ENCODE measurements around the gene MCFD2. TPM values are rescaled to one million over a fixed set of nuclear protein-coding genes. Genes with fewer than 3 reads are reported as not detected.
A peak's percentile ranks its signal among the peaks of the same experiment; 100 is the strongest.
"Not testable (repeated sequence)": the region's sequence is repeated elsewhere in the genome, so short reads cannot be mapped to it uniquely, and the experiment has no call there.

Gene MCFD2
- polyA plus RNA-seq, 4 donors, result 20.8 to 71.1 (median 33.2) TPM

GRCh38 chr2:46875962-46876689 lies 39.5 kb downstream of the MCFD2 start:
- H3K36me3 ChIP-seq (ENCODE audit: control insufficient read depth in 3 of 3, insufficient read depth in 2 of 3, low read depth in 1 of 3, low read length in 3 of 3); DNase-seq; H3K4me1 ChIP-seq (ENCODE audit: control insufficient read depth in 3 of 3, insufficient read depth in 2 of 3, low read depth in 1 of 3, low read length in 2 of 3); H3K27me3 ChIP-seq (ENCODE audit: control insufficient read depth in 3 of 3, insufficient read depth in 3 of 3, low read length in 3 of 3); H3K9me3 ChIP-seq (ENCODE audit: control insufficient read depth in 2 of 2, insufficient read depth in 1 of 2, low read depth in 1 of 2, low read length in 1 of 2); H3K4me3 ChIP-seq (ENCODE audit: low read depth in 1 of 3, low read length in 3 of 3); FAIRE-seq; H3K27ac ChIP-seq (ENCODE audit: low read depth in 1 of 3, low read length in 2 of 3): not testable (repeated sequence)
- 73 to 89% (median 79%) methylated on average over 5 of the region's 5 CpGs for WGBS, 3 donors

GRCh38 chr2:46875226-46875899 lies 40.2 kb downstream of the MCFD2 start:
- Histone ChIP-seq H3K4me1 (ENCODE audit: control insufficient read depth in 3 of 3, insufficient read depth in 2 of 3, low read depth in 1 of 3, low read length in 2 of 3) (no peaks in the 10 kb centered on the region), H3K36me3 (ENCODE audit: control insufficient read depth in 3 of 3, insufficient read depth in 2 of 3, low read depth in 1 of 3, low read length in 3 of 3) (no peaks in the 10 kb centered on the region), H3K4me3 (ENCODE audit: low read depth in 1 of 3, low read length in 3 of 3) (no peak overlapping the region), H3K27ac (ENCODE audit: low read depth in 1 of 3, low read length in 2 of 3) (no peak overlapping the region), H3K9me3 (ENCODE audit: control insufficient read depth in 2 of 2, insufficient read depth in 1 of 2, low read depth in 1 of 2, low read length in 1 of 2) (no peaks in the 10 kb centered on the region), H3K27me3 (ENCODE audit: control insufficient read depth in 3 of 3, insufficient read depth in 3 of 3, low read length in 3 of 3) (no peaks in the 10 kb centered on the region)
- 83 to 89% (median 83%) methylated on average over 8 of the region's 8 CpGs for WGBS, 3 donors
- no peak for FAIRE-seq
- DNase-seq, result no peak

- no peak for FAIRE-seq
- peak overlapping the region in 1 of 3 donors; percentile 59 for H3K27ac ChIP-seq (ENCODE audit: low read depth in 1 of 3, low read length in 2 of 3)
- no peaks in the 10 kb centered on the region for H3K27me3 ChIP-seq (ENCODE audit: control insufficient read depth in 3 of 3, insufficient read depth in 3 of 3, low read length in 3 of 3)
- no peak for DNase-seq
- H3K9me3 ChIP-seq (ENCODE audit: control insufficient read depth in 2 of 2, insufficient read depth in 1 of 2, low read depth in 1 of 2, low read length in 1 of 2), result no peaks in the 10 kb centered on the region
- WGBS, 3 donors, result 83 to 87% (median 87%) methylated on average over 10 of the region's 10 CpGs
- H3K36me3 ChIP-seq (ENCODE audit: control insufficient read depth in 3 of 3, insufficient read depth in 2 of 3, low read depth in 1 of 3, low read length in 3 of 3), result no peaks in the 10 kb centered on the region
- H3K4me3 ChIP-seq (ENCODE audit: low read depth in 1 of 3, low read length in 3 of 3), result no peak overlapping the region
- no peaks in the 10 kb centered on the region for H3K4me1 ChIP-seq (ENCODE audit: control insufficient read depth in 3 of 3, insufficient read depth in 2 of 3, low read depth in 1 of 3, low read length in 2 of 3)
Measured at GRCh38 chr2:46874236-46874929, 41.2 kb downstream of the MCFD2 start.

- Histone ChIP-seq H3K36me3 (ENCODE audit: control insufficient read depth in 3 of 3, insufficient read depth in 2 of 3, low read depth in 1 of 3, low read length in 3 of 3) (no peaks in the 10 kb centered on the region), H3K27ac (ENCODE audit: low read depth in 1 of 3, low read length in 2 of 3) (peak overlapping the region in 1 of 3 donors; percentile 59), H3K4me1 (ENCODE audit: control insufficient read depth in 3 of 3, insufficient read depth in 2 of 3, low read depth in 1 of 3, low read length in 2 of 3) (no peaks in the 10 kb centered on the region), H3K27me3 (ENCODE audit: control insufficient read depth in 3 of 3, insufficient read depth in 3 of 3, low read length in 3 of 3) (no peaks in the 10 kb centered on the region), H3K9me3 (ENCODE audit: control insufficient read depth in 2 of 2, insufficient read depth in 1 of 2, low read depth in 1 of 2, low read length in 1 of 2) (no peaks in the 10 kb centered on the region), H3K4me3 (ENCODE audit: low read depth in 1 of 3, low read length in 3 of 3) (no peak overlapping the region)
- no peak for FAIRE-seq
- 9 to 31% (median 20%) methylated on average over 5 of the region's 5 CpGs for WGBS, 3 donors
- DNase-seq, result peak; percentile 52 to 85
Measured at GRCh38 chr2:46873604-46874068, 42.0 kb downstream of the MCFD2 start.

GRCh38 chr2:46872902-46873603 lies 42.6 kb downstream of the MCFD2 start:
- no peak for FAIRE-seq
- 93 to 95% (median 95%) methylated on average over 4 of the region's 4 CpGs for WGBS, 3 donors
- no peak for DNase-seq
- H3K27ac ChIP-seq (ENCODE audit: low read depth in 1 of 3, low read length in 2 of 3), result peak overlapping the region in 1 of 3 donors; percentile 59
- no peaks in the 10 kb centered on the region for H3K9me3 ChIP-seq (ENCODE audit: control insufficient read depth in 2 of 2, insufficient read depth in 1 of 2, low read depth in 1 of 2, low read length in 1 of 2)
- no peak overlapping the region for H3K4me3 ChIP-seq (ENCODE audit: low read depth in 1 of 3, low read length in 3 of 3)
- no peaks in the 10 kb centered on the region for H3K27me3 ChIP-seq (ENCODE audit: control insufficient read depth in 3 of 3, insufficient read depth in 3 of 3, low read length in 3 of 3)
- no peaks in the 10 kb centered on the region for H3K36me3 ChIP-seq (ENCODE audit: control insufficient read depth in 3 of 3, insufficient read depth in 2 of 3, low read depth in 1 of 3, low read length in 3 of 3)
- H3K4me1 ChIP-seq (ENCODE audit: control insufficient read depth in 3 of 3, insufficient read depth in 2 of 3, low read depth in 1 of 3, low read length in 2 of 3), result no peaks in the 10 kb centered on the region

GRCh38 chr2:46871976-46872381 lies 43.6 kb downstream of the MCFD2 start:
- Histone ChIP-seq H3K27ac (ENCODE audit: low read depth in 1 of 3, low read length in 2 of 3) (no peak overlapping the region), H3K9me3 (ENCODE audit: control insufficient read depth in 2 of 2, insufficient read depth in 1 of 2, low read depth in 1 of 2, low read length in 1 of 2) (no peaks in the 10 kb centered on the region), H3K27me3 (ENCODE audit: control insufficient read depth in 3 of 3, insufficient read depth in 3 of 3, low read length in 3 of 3) (no peaks in the 10 kb centered on the region), H3K4me1 (ENCODE audit: control insufficient read depth in 3 of 3, insufficient read depth in 2 of 3, low read depth in 1 of 3, low read length in 2 of 3) (no peaks in the 10 kb centered on the region), H3K36me3 (ENCODE audit: control insufficient read depth in 3 of 3, insufficient read depth in 2 of 3, low read depth in 1 of 3, low read length in 3 of 3) (no peaks in the 10 kb centered on the region), H3K4me3 (ENCODE audit: low read depth in 1 of 3, low read length in 3 of 3) (no peak overlapping the region)
- FAIRE-seq, result no peak
- no peak for DNase-seq
- 93 to 96% (median 95%) methylated on average over 6 of the region's 6 CpGs for WGBS, 3 donors

- DNase-seq (no peak), FAIRE-seq (no peak)
- no peaks in the 10 kb centered on the region for H3K27me3 ChIP-seq (ENCODE audit: control insufficient read depth in 3 of 3, insufficient read depth in 3 of 3, low read length in 3 of 3)
- no peaks in the 10 kb centered on the region for H3K36me3 ChIP-seq (ENCODE audit: control insufficient read depth in 3 of 3, insufficient read depth in 2 of 3, low read depth in 1 of 3, low read length in 3 of 3)
- H3K4me3 ChIP-seq (ENCODE audit: low read depth in 1 of 3, low read length in 3 of 3), result no peak overlapping the region
- peaks cover 0 to 7% of the 10 kb centered on the region in 2 donors for H3K9me3 ChIP-seq (ENCODE audit: control insufficient read depth in 2 of 2, insufficient read depth in 1 of 2, low read depth in 1 of 2, low read length in 1 of 2)
- WGBS, 3 donors, result 76 to 84% (median 81%) methylated on average over 8 of the region's 8 CpGs
- peaks cover 5 to 8% (median 7%) of the 10 kb centered on the region in 3 donors for H3K4me1 ChIP-seq (ENCODE audit: control insufficient read depth in 3 of 3, insufficient read depth in 2 of 3, low read depth in 1 of 3, low read length in 2 of 3)
- no peak overlapping the region for H3K27ac ChIP-seq (ENCODE audit: low read depth in 1 of 3, low read length in 2 of 3)
Measured at GRCh38 chr2:46870051-46870839, 45.4 kb downstream of the MCFD2 start.

All from small intestine (tissue), 7 donors.